PC-3 (cell line): Measurements from ENCODE around the gene CHD6. TPM values are rescaled to one million over a fixed set of nuclear protein-coding genes. Genes with fewer than 3 reads are reported as not detected.

Source experiments
- ATAC-seq: fragments of 200-7000 bp; cut with Tn5 transposase; 2 replicates; pipeline ENCODE4 v1.9.1; 2020; ENCODE audit warnings: mild to moderate bottlenecking, moderate library complexity
- BruUV-seq: library from RNA; stranded (reverse); fragments of 400-500 nt; replicated peaks from 2 replicates; lab custom pipeline; 2021; lab: Mats Ljungman, UMichigan
- CTCF ChIA-PET: fragments of 300-600 bp; sonication (Branson Sonifier 250); formaldehyde crosslinking; loops from one replicate; lab custom pipeline; 2022; ENCODE audit warnings: antibody characterized with exemption; lab: Charles Lee
- POLR2A ChIA-PET: fragments of 300-600 bp; sonication (Branson Sonifier 250); formaldehyde crosslinking; loops from one replicate; lab custom pipeline; 2022; ENCODE audit warnings: antibody characterized with exemption; ENCODE audit not compliant: unreplicated experiment; lab: Charles Lee
- DNase-seq: peaks from one replicate; pipeline ENCODE4 v3.0.0-alpha.2; 2015
- H2AFZ ChIP-seq: fragments of 300-600 bp; sonication (generic); 2 replicates; pipeline ENCODE4 v1.6.0; 2016; ENCODE audit warnings: antibody characterized with exemption, low read length
- H3F3A ChIP-seq: fragments of 300-600 bp; sonication (generic); one replicate; pipeline ENCODE4 v1.6.0; 2017; ENCODE audit warnings: antibody characterized with exemption, low read length, control low read depth, mild to moderate bottlenecking; ENCODE audit not compliant: unreplicated experiment
- H3K27ac ChIP-seq: fragments of 300-600 bp; sonication (generic); 2 replicates; pipeline ENCODE4 v1.5.1; 2016; ENCODE audit warnings: mild to moderate bottlenecking, low read length
- H3K27me3 ChIP-seq: fragments of 300-600 bp; sonication (generic); 2 replicates; pipeline ENCODE4 v1.6.1; 2016; ENCODE audit warnings: low read length, mixed read lengths
- H3K36me3 ChIP-seq: fragments of 300-600 bp; sonication (generic); 2 replicates; pipeline ENCODE4 v1.6.1; 2016; ENCODE audit warnings: low read depth, mixed run types, low read length, mixed read lengths
- H3K4me1 ChIP-seq: fragments of 300-600 bp; sonication (generic); 2 replicates; pipeline ENCODE4 v1.5.1; 2016; ENCODE audit warnings: low read length; ENCODE audit not compliant: insufficient read depth
- H3K4me2 ChIP-seq: fragments of 300-600 bp; sonication (generic); 2 replicates; pipeline ENCODE4 v1.6.0; 2016; ENCODE audit warnings: low read length
- H3K4me3 ChIP-seq: fragments of 300-600 bp; sonication (generic); 2 replicates; pipeline ENCODE4 v1.5.1; 2016; ENCODE audit warnings: mild to moderate bottlenecking, low read length, mixed read lengths
- H3K79me2 ChIP-seq: fragments of 300-600 bp; sonication (generic); 2 replicates; pipeline ENCODE4 v1.6.1; 2017; ENCODE audit warnings: low read length, mixed read lengths
- H3K9ac ChIP-seq: fragments of 300-600 bp; sonication (generic); 2 replicates; pipeline ENCODE4 v1.6.0; 2016; ENCODE audit warnings: mild to moderate bottlenecking, low read length
- H3K9me2 ChIP-seq: fragments of 300-600 bp; sonication (generic); replicated peaks from 2 replicates; pipeline ENCODE4 v1.6.1; 2016; ENCODE audit warnings: mixed run types, low read length, mixed read lengths
- H3K9me3 ChIP-seq: fragments of 300-600 bp; sonication (generic); 2 replicates; pipeline ENCODE4 v1.6.1; 2016; ENCODE audit warnings: low read length, mixed read lengths
- H4K20me1 ChIP-seq: fragments of 300-600 bp; sonication (generic); 2 replicates; pipeline ENCODE4 v1.6.1; 2016; ENCODE audit warnings: low read length, mixed read lengths
- EZH2 ChIP-seq: fragments of 300-600 bp; sonication (generic); IDR thresholded peaks from one replicate; pipeline ENCODE4 v1.6.1; 2017; ENCODE audit warnings: antibody characterized with exemption, mild to moderate bottlenecking, low read length; ENCODE audit not compliant: unreplicated experiment
- EZH2phosphoT487 ChIP-seq: fragments of 300-600 bp; sonication (generic); IDR thresholded peaks from 2 replicates; pipeline ENCODE4 v1.6.1; 2018; ENCODE audit warnings: mild to moderate bottlenecking, antibody characterized with exemption, low read length, borderline replicate concordance
- intact Hi-C: fragments of 100-400 bp; cut with micrococcal nuclease; formaldehyde crosslinking; loops from 2 replicates; pipeline ENCODE4 v1.9.0; 2023
- total RNA-seq: library from RNA; depleted of rRNA; stranded (reverse); fragments of >200 nt; gene quantifications from 2 replicates; pipeline ENCODE4 v1.2.3, GENCODE V29; 2014
- TF ChIP-seq, protein P1 (sequence below): fragments of 300-600 bp; sonication (generic); conservative IDR thresholded peaks from 2 replicates; pipeline ENCODE4 v1.5.1; 2017; ENCODE audit warnings: antibody characterized with exemption, low read depth, mild to moderate bottlenecking, low read length

CHD6 gene
- total RNA-seq, 1 experiment from 2014 or later, result 19.5 TPM

DNA sequence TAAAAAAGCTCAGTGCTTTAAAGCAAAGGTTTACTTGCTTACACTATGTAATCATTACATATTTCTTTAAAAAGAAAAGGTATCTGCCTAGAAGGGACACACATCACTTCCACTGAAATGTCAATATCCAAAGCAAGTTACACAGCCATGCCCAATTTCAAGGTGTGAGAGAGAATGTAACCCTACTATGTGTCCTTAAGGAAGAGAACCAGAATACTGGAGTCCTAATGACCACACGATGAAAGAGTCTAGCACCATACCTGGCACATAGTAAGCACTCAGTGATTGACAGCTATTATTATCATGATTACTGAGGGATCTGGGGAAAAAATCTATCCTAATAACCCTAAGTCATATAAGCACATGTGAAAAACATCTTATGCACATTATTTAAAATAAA is 10.4 kb downstream of the CHD6 start:
- Histone ChIP-seq H3K27ac (no peak overlapping the region), H3K36me3 (no peaks in the 10 kb centered on the region; the same call in 1 of the 2 replicates), H3K4me2 (no peak overlapping the region), H2AFZ (no peak overlapping the region), H3K4me1 (no peaks in the 10 kb centered on the region), H4K20me1 (peaks cover 27% of the 10 kb centered on the region), H3K9me2 (no peaks in the 10 kb centered on the region), H3F3A (no peaks in the 10 kb centered on the region), H3K9ac (no peak overlapping the region), H3K4me3 (no peak overlapping the region), H3K79me2 (peaks cover 95% of the 10 kb centered on the region), H3K9me3 (no peaks in the 10 kb centered on the region), H3K27me3 (no peaks in the 10 kb centered on the region)
- DNase-seq (no peak), ATAC-seq (no peak)
- intact Hi-C loops, result no loop called here
- TF ChIP-seq EZH2 (no peak), EZH2phosphoT487 (no peak)
- TF ChIP-seq, protein P1, sequence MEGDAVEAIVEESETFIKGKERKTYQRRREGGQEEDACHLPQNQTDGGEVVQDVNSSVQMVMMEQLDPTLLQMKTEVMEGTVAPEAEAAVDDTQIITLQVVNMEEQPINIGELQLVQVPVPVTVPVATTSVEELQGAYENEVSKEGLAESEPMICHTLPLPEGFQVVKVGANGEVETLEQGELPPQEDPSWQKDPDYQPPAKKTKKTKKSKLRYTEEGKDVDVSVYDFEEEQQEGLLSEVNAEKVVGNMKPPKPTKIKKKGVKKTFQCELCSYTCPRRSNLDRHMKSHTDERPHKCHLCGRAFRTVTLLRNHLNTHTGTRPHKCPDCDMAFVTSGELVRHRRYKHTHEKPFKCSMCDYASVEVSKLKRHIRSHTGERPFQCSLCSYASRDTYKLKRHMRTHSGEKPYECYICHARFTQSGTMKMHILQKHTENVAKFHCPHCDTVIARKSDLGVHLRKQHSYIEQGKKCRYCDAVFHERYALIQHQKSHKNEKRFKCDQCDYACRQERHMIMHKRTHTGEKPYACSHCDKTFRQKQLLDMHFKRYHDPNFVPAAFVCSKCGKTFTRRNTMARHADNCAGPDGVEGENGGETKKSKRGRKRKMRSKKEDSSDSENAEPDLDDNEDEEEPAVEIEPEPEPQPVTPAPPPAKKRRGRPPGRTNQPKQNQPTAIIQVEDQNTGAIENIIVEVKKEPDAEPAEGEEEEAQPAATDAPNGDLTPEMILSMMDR, result no peak
- CTCF ChIA-PET, result no interaction called here
- POLR2A ChIA-PET, result no interaction called here
- no TSS peak for BruUV-seq

DNA sequence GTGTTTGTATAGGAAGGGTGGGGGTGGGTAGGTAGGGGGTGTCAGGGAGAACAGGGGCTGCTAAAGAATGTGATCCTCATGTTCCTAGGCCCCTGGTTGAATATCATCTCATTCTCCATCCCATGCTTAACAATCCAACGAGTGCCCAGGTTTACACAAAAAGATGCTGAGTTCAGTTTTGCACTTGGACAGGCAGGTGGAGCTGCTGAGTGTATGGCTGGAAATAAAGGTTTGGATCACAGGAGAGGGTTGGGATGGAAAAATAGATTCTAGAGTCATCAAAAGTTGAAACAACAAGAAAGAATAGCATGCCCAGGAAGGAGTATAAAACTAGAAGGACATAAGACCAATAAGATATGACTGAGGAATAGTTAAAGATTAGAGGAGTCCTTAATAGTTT is 14.2 kb downstream of the CHD6 start:
- Histone ChIP-seq H3K4me1 (no peaks in the 10 kb centered on the region), H3K36me3 (peaks cover 25% of the 10 kb centered on the region), H3K9ac (no peak overlapping the region), H4K20me1 (peaks cover 18% of the 10 kb centered on the region; the same call in 1 of the 2 replicates), H3K9me3 (peaks cover 26% of the 10 kb centered on the region), H3K4me3 (no peak overlapping the region), H3F3A (no peaks in the 10 kb centered on the region), H2AFZ (no peak overlapping the region), H3K4me2 (no peak overlapping the region), H3K9me2 (no peaks in the 10 kb centered on the region), H3K27ac (no peak overlapping the region), H3K27me3 (no peaks in the 10 kb centered on the region), H3K79me2 (peaks cover 97% of the 10 kb centered on the region)
- POLR2A ChIA-PET, result no interaction called here
- CTCF ChIA-PET, result no interaction called here
- DNase-seq (no peak), ATAC-seq (no peak)
- TF ChIP-seq EZH2phosphoT487, result no peak
- TF ChIP-seq, protein P1, result peak; percentile 41
- no TSS peak for BruUV-seq
- intact Hi-C loops, result no loop called here

DNA sequence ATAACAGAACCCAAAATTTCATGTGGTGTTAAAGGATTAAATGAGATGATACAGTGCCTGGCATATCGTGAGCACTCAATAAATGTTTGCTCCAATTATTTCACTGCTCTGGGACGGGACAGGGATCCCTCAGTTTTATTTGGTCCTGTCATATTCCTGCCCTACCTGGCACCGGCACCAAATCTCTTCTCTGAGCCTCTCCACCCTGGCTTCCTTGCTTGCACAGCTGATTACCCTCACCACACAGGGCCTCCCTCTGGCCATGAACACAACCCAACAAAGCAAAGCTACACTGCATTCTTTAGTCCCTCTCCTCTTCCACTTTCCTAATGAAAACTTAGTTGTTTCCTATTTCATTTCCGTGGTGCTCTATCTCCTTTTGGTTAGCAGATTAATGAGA is 16.4 kb downstream of the CHD6 start:
- POLR2A ChIA-PET, result no interaction called here
- peaks cover 97% of the 10 kb centered on the region for H3K79me2 ChIP-seq
- no peaks in the 10 kb centered on the region for H3K4me1 ChIP-seq
- H2AFZ ChIP-seq, result no peak overlapping the region
- no peak overlapping the region for H3K27ac ChIP-seq
- ATAC-seq, result no peak
- no TSS peak for BruUV-seq
- H3K27me3 ChIP-seq, result no peaks in the 10 kb centered on the region
- TF ChIP-seq EZH2phosphoT487 (no peak), EZH2 (no peak)
- TF ChIP-seq, protein P1, result no peak
- H4K20me1 ChIP-seq, result peaks cover 7% of the 10 kb centered on the region; the same call in 1 of the 2 replicates
- CTCF ChIA-PET, result no interaction called here
- no peak for DNase-seq
- H3F3A ChIP-seq, result no peaks in the 10 kb centered on the region
- H3K9me3 ChIP-seq, result peaks cover 42% of the 10 kb centered on the region
- H3K36me3 ChIP-seq, result peaks cover 37% of the 10 kb centered on the region
- no peak overlapping the region for H3K9ac ChIP-seq
- H3K4me3 ChIP-seq, result no peak overlapping the region
- no peaks in the 10 kb centered on the region for H3K9me2 ChIP-seq
- H3K4me2 ChIP-seq, result no peak overlapping the region
- intact Hi-C loops, result no loop called here
